WTC11 (cell line): ENCODE measurements around the gene BICD1. TPM values are rescaled to one million over a fixed set of nuclear protein-coding genes. Genes with fewer than 3 reads are reported as not detected.

ENCODE experiments used
- ATAC-seq: fragments of 200-7000 bp; cut with Tn5 transposase; 2 replicates; pipeline ENCODE4 v1.10.0; 2021; ENCODE audit warnings: mild to moderate bottlenecking, moderate library complexity
- CTCF ChIA-PET: fragments of 300-600 bp; sonication (Branson Sonifier 250); formaldehyde crosslinking; loops from one replicate; lab custom pipeline; 2021; ENCODE audit warnings: antibody characterized with exemption; lab: Charles Lee
- POLR2A ChIA-PET: fragments of 350-600 bp; sonication (Branson Sonifier 250); formaldehyde crosslinking; loops from one replicate; lab custom pipeline; 2021; ENCODE audit warnings: antibody characterized with exemption; lab: Charles Lee
- DNase-seq: peaks from one replicate; pipeline ENCODE4 v3.0.0; 2021; ENCODE audit warnings: low spot score
- H3K27ac Mint-ChIP-seq: 2 replicates; pipeline ENCODE4 v1.8.0; 2021; ENCODE audit warnings: mixed read lengths
- H3K27me3 Mint-ChIP-seq: 2 replicates; pipeline ENCODE4 v1.8.0; 2021; ENCODE audit warnings: low read depth, mild to moderate bottlenecking, moderate library complexity, mixed read lengths
- H3K36me3 Mint-ChIP-seq: 2 replicates; pipeline ENCODE4 v1.8.0; 2021; ENCODE audit warnings: mixed read lengths
- H3K4me1 Mint-ChIP-seq: 2 replicates; pipeline ENCODE4 v1.8.0; 2022; ENCODE audit warnings: mixed read lengths
- H3K4me3 Mint-ChIP-seq: 2 replicates; pipeline ENCODE4 v1.8.0; 2021; ENCODE audit warnings: mild to moderate bottlenecking, moderate library complexity, mixed read lengths
- H3K9me3 Mint-ChIP-seq: 2 replicates; pipeline ENCODE4 v1.8.0; 2021; ENCODE audit warnings: mixed read lengths
- ATF6 ChIP-seq: sonication (generic); formaldehyde crosslinking; IDR thresholded peaks from 2 replicates; pipeline ENCODE4 v1.8.1; 2023; ENCODE audit warnings: mild to moderate bottlenecking, missing genetic modification reagents
- E2F4 ChIP-seq: sonication (generic); formaldehyde crosslinking; IDR thresholded peaks from 2 replicates; pipeline ENCODE4 v1.8.1; 2022; ENCODE audit warnings: low read depth, mild to moderate bottlenecking, moderate library complexity, missing genetic modification reagents, borderline replicate concordance
- E2F5 ChIP-seq: sonication (generic); formaldehyde crosslinking; IDR thresholded peaks from 2 replicates; pipeline ENCODE4 v1.8.1; 2022; ENCODE audit warnings: mild to moderate bottlenecking, moderate library complexity, missing genetic modification reagents
- ELF4 ChIP-seq: sonication (generic); formaldehyde crosslinking; IDR thresholded peaks from 2 replicates; pipeline ENCODE4 v1.8.1; 2022; ENCODE audit warnings: low read depth, mild to moderate bottlenecking, moderate library complexity, missing genetic modification reagents
- EMX1 ChIP-seq: fragments of 250-450 bp; sonication (Bioruptor Pico); IDR thresholded peaks from 2 replicates; pipeline ENCODE4 v1.8.0; 2021; ENCODE audit warnings: mild to moderate bottlenecking
- IRF1 ChIP-seq: sonication (generic); formaldehyde crosslinking; IDR thresholded peaks from 2 replicates; pipeline ENCODE4 v1.8.0; 2023; ENCODE audit warnings: missing genetic modification reagents
- IRF2 ChIP-seq: sonication (generic); formaldehyde crosslinking; IDR thresholded peaks from 2 replicates; pipeline ENCODE4 v1.8.0; 2022; ENCODE audit warnings: low read depth, missing genetic modification reagents, borderline replicate concordance
- KAT7 ChIP-seq: sonication (generic); formaldehyde crosslinking; IDR thresholded peaks from 2 replicates; pipeline ENCODE4 v1.8.1; 2023; ENCODE audit warnings: missing genetic modification reagents, mild to moderate bottlenecking, borderline replicate concordance
- NFE2L1 ChIP-seq: sonication (generic); formaldehyde crosslinking; IDR thresholded peaks from 2 replicates; pipeline ENCODE4 v1.8.1; 2023; ENCODE audit warnings: missing genetic modification reagents
- NR3C1 ChIP-seq: sonication (generic); formaldehyde crosslinking; conservative IDR thresholded peaks from 2 replicates; pipeline ENCODE4 v1.8.1; 2023; ENCODE audit warnings: low read depth, mild to moderate bottlenecking, missing genetic modification reagents
- OVOL2 ChIP-seq: fragments of 250-450 bp; sonication (Bioruptor Pico); IDR thresholded peaks from 2 replicates; pipeline ENCODE4 v1.9.0; 2021; ENCODE audit warnings: mild to moderate bottlenecking, borderline replicate concordance
- RELA ChIP-seq: sonication (generic); formaldehyde crosslinking; IDR thresholded peaks from 2 replicates; pipeline ENCODE4 v1.8.1; 2022; ENCODE audit warnings: missing genetic modification reagents, mild to moderate bottlenecking, borderline replicate concordance
- TEAD1 ChIP-seq: sonication (generic); formaldehyde crosslinking; IDR thresholded peaks from 2 replicates; pipeline ENCODE4 v1.8.0; 2022; ENCODE audit warnings: mild to moderate bottlenecking, missing genetic modification reagents
- ZNF121 ChIP-seq: sonication (generic); formaldehyde crosslinking; IDR thresholded peaks from 2 replicates; pipeline ENCODE4 v1.8.0; 2023; ENCODE audit warnings: missing genetic modification reagents
- ZNF263 ChIP-seq: sonication (generic); formaldehyde crosslinking; IDR thresholded peaks from 2 replicates; pipeline ENCODE4 v1.8.1; 2022; ENCODE audit warnings: low read depth, mild to moderate bottlenecking, moderate library complexity, missing genetic modification reagents
- ZNF396 ChIP-seq: fragments of 250-450 bp; sonication (Bioruptor Pico); IDR thresholded peaks from 2 replicates; pipeline ENCODE4 v1.8.0; 2021; ENCODE audit warnings: mild to moderate bottlenecking, moderate library complexity, borderline replicate concordance
- ZNF512 ChIP-seq: sonication (generic); formaldehyde crosslinking; IDR thresholded peaks from 2 replicates; pipeline ENCODE4 v1.8.1; 2022; ENCODE audit warnings: missing genetic modification reagents, borderline replicate concordance
- ZNF671 ChIP-seq: fragments of 250-450 bp; sonication (Bioruptor Pico); IDR thresholded peaks from 2 replicates; pipeline ENCODE4 v1.8.0; 2021; ENCODE audit warnings: mild to moderate bottlenecking
- total RNA-seq: library from RNA; stranded (reverse); gene quantifications from 3 replicates; pipeline ENCODE4 v1.2.3, GENCODE V29; 2021
- TF ChIP-seq, protein P1 (sequence below): sonication (generic); formaldehyde crosslinking; IDR thresholded peaks from 2 replicates; pipeline ENCODE4 v1.8.1; 2022; ENCODE audit warnings: mild to moderate bottlenecking, missing genetic modification reagents, moderate library complexity, borderline replicate concordance

Gene BICD1
- total RNA-seq, 1 experiment from 2014 or later: 69.4 TPM

DNA sequence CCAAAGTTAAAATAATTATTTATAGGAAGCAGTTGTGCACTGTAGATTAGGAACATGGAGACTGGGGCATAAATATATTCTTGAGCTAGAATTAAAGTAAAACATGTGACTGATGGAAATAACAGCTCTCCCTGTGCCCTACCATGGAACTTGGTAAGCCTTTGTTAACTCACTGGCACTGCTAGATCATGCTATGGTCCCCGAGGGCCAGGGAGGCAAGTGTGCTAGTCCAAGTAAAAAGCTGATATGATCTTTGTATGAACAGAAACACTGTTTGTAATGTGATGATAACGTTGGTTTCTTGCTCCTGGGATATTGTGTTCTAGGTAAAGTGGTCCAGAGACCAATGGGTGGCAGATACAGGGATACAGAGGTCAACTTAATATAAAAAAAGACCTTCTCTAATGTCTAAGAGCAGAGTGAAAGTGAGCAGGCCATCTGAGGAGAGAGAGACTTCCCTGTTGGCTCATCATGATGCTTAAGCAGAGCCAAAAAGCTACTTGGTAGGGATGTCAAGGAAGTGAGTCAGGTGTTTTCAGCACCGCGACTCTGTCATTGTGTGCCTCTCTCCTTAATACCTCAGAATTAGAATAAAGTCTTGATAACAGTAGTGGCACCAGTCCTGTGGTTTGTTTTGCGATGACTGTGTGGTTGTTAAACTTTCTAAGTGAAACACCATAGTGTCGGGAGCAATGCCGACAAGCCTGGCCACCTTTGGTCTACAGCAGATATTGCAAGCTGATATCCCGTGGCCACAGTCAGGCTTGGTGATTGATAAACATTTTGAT, 27.6 kb downstream of the BICD1 start:
- no peaks in the 10 kb centered on the region for H3K9me3 Mint-ChIP-seq
- POLR2A ChIA-PET: interaction anchor here (0.6 kb wide), 1 partner anchor 119 kb away, joined by 3 read pairs; no protein-coding TSS in a partner anchor
- TF ChIP-seq NR3C1: no peak
- no peak for TF ChIP-seq ZNF671 (CRISPR knock-in tag)
- no peak for TF ChIP-seq RELA
- TF ChIP-seq IRF2 (CRISPR knock-in tag): no peak
- TF ChIP-seq NFE2L1 (CRISPR knock-in tag): no peak
- no peak for TF ChIP-seq IRF1 (CRISPR knock-in tag)
- TF ChIP-seq ZNF263 (CRISPR knock-in tag): no peak
- TF ChIP-seq ZNF121 (CRISPR knock-in tag): no peak
- no peak overlapping the region for H3K4me3 Mint-ChIP-seq
- 0 out of 2 replicates have a peak, but pooled peaks cover 2% of the 10 kb centered on the region for H3K36me3 Mint-ChIP-seq
- peak overlapping the region; percentile 88 for H3K27ac Mint-ChIP-seq
- CTCF ChIA-PET: interaction anchor here (1.3 to 1.5 kb wide), 3 partner anchors 9 to 405 kb away, joined by 3 to 6 read pairs (median 6); partner anchors contain the start of gene AMN1
- peaks cover 53% of the 10 kb centered on the region for H3K4me1 Mint-ChIP-seq
- no peaks in the 10 kb centered on the region for H3K27me3 Mint-ChIP-seq
- DNase-seq: no peak
- peak; percentile 43 for ATAC-seq

DNA sequence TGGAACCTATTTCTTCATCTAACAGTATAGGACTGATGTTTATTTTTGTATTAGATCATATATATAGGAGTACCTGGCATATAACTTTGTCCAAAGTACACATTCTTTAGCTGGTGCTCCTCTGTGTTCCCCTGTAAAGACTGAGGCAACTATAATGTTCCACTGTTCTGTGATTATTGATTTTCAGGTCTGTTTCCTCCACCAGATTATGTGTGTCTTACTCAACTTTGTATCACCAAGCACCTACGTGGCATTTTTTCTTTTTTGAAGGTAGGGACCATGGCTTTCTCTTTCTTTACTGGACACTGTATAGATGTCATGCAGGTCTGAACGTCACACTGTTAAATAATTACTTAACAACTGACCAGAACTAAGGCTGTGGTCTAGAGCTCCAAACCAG, 29.3 kb downstream of the BICD1 start:
- Mint-ChIP-seq H3K27me3 (no peaks in the 10 kb centered on the region), H3K4me3 (no peak overlapping the region), H3K9me3 (no peaks in the 10 kb centered on the region), H3K4me1 (peaks cover 61% of the 10 kb centered on the region), H3K27ac (peak overlapping the region; percentile 67), H3K36me3 (no peaks in the 10 kb centered on the region)
- POLR2A ChIA-PET: no interaction called here
- DNase-seq (no peak), ATAC-seq (no peak)
- CTCF ChIA-PET: no interaction called here
- no peak for TF ChIP-seq E2F5 (CRISPR knock-in tag)
- TF ChIP-seq EMX1: no peak
- TF ChIP-seq RELA: no peak
- TF ChIP-seq E2F4: no peak
- no peak for TF ChIP-seq ELF4
- no peak for TF ChIP-seq ZNF396
- no peak for TF ChIP-seq TEAD1 (CRISPR knock-in tag)
- TF ChIP-seq ZNF512 (CRISPR knock-in tag): no peak
- TF ChIP-seq OVOL2: no peak
- TF ChIP-seq NFE2L1 (CRISPR knock-in tag): no peak
- no peak for TF ChIP-seq ATF6 (CRISPR knock-in tag)
- TF ChIP-seq KAT7 (CRISPR knock-in tag): no peak
- TF ChIP-seq, protein P1, sequence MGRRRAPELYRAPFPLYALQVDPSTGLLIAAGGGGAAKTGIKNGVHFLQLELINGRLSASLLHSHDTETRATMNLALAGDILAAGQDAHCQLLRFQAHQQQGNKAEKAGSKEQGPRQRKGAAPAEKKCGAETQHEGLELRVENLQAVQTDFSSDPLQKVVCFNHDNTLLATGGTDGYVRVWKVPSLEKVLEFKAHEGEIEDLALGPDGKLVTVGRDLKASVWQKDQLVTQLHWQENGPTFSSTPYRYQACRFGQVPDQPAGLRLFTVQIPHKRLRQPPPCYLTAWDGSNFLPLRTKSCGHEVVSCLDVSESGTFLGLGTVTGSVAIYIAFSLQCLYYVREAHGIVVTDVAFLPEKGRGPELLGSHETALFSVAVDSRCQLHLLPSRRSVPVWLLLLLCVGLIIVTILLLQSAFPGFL: no peak
